ENCODE measurements around the gene SBNO2. TPM values are rescaled to one million over a fixed set of nuclear protein-coding genes. Genes with fewer than 3 reads are reported as not detected.
A peak's percentile ranks its signal among the peaks of the same experiment; 100 is the strongest.

The SBNO2 gene
- polyA plus RNA-seq, 1 of the 3 experiments (the other 2 are of a cell fraction): 18.3 TPM

DNA sequence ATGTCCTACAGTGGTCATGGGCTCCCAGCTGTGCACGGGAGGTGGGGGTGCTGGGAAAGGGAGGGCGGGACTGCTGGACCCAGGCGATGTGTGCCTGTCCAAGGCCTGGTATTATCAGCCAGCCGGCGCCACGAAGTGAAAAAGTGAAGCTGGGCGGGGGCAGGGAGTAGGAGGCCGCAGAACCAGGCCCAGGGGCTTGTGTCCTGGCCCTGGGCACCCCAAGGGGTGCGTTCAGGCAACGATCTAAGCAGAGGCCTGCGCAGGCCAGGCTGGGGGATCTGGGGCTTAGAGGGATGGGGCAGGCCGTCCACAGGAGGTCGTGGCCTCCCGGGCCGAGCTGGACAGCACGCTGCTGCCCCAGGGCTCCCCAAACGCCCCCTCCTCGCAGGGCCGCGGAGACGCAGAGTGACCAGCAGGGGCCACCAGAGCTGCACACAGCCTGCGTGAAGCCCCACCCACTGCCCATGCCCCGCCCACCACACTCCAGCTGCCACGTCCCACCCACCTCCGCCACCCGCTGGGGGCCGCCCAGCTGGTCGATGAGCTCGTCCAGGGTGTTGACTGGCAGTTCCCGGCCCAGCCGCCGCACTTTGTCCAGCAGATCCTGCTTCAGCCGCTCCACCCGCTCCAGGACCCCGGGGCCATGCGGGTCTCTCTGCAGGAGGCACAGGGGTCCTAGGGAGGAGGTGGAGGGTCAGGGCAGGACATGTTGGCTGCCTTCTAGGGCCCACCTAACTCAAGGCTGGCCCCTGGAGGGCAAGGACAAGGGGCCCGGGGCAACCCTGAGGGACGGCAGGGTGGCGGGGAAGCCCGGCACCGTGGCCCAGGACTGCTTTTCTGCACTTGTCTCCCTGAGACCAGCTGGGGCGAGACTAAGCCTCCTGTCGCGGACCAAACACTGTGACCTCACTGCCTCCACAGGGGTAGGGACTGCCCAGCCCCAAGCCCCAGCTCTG, 60.8 kb downstream of the SBNO2 start (continued):
- TF ChIP-seq, protein P1, sequence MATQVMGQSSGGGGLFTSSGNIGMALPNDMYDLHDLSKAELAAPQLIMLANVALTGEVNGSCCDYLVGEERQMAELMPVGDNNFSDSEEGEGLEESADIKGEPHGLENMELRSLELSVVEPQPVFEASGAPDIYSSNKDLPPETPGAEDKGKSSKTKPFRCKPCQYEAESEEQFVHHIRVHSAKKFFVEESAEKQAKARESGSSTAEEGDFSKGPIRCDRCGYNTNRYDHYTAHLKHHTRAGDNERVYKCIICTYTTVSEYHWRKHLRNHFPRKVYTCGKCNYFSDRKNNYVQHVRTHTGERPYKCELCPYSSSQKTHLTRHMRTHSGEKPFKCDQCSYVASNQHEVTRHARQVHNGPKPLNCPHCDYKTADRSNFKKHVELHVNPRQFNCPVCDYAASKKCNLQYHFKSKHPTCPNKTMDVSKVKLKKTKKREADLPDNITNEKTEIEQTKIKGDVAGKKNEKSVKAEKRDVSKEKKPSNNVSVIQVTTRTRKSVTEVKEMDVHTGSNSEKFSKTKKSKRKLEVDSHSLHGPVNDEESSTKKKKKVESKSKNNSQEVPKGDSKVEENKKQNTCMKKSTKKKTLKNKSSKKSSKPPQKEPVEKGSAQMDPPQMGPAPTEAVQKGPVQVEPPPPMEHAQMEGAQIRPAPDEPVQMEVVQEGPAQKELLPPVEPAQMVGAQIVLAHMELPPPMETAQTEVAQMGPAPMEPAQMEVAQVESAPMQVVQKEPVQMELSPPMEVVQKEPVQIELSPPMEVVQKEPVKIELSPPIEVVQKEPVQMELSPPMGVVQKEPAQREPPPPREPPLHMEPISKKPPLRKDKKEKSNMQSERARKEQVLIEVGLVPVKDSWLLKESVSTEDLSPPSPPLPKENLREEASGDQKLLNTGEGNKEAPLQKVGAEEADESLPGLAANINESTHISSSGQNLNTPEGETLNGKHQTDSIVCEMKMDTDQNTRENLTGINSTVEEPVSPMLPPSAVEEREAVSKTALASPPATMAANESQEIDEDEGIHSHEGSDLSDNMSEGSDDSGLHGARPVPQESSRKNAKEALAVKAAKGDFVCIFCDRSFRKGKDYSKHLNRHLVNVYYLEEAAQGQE (IDR thresholded peaks at IDR 0.05; ENCODE audit: low read depth, low read length): no peak
- TF ChIP-seq, protein P2, sequence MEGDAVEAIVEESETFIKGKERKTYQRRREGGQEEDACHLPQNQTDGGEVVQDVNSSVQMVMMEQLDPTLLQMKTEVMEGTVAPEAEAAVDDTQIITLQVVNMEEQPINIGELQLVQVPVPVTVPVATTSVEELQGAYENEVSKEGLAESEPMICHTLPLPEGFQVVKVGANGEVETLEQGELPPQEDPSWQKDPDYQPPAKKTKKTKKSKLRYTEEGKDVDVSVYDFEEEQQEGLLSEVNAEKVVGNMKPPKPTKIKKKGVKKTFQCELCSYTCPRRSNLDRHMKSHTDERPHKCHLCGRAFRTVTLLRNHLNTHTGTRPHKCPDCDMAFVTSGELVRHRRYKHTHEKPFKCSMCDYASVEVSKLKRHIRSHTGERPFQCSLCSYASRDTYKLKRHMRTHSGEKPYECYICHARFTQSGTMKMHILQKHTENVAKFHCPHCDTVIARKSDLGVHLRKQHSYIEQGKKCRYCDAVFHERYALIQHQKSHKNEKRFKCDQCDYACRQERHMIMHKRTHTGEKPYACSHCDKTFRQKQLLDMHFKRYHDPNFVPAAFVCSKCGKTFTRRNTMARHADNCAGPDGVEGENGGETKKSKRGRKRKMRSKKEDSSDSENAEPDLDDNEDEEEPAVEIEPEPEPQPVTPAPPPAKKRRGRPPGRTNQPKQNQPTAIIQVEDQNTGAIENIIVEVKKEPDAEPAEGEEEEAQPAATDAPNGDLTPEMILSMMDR (IDR thresholded peaks at IDR 0.05): peak; percentile 84
- TF ChIP-seq SMC3 (IDR thresholded peaks at IDR 0.05; ENCODE audit: low read depth, low read length) (peak; percentile 77), NFIC (IDR thresholded peaks at IDR 0.05; ENCODE audit: borderline replicate concordance) (no peak), FOSL2 (IDR thresholded peaks at IDR 0.05; ENCODE audit: borderline replicate concordance, low read depth) (no peak), GABPA (IDR thresholded peaks at IDR 0.05; ENCODE audit: low read depth) (no peak), TEAD4 (IDR thresholded peaks at IDR 0.05; ENCODE audit: borderline replicate concordance, insufficient read depth) (no peak), MEF2A (IDR thresholded peaks at IDR 0.05; ENCODE audit: borderline replicate concordance, low read depth) (no peak), TCF12 (IDR thresholded peaks at IDR 0.05) (no peak), NRF1 (IDR thresholded peaks at IDR 0.05; ENCODE audit: low read depth, low read length) (no peak), RXRA (IDR thresholded peaks at IDR 0.05; ENCODE audit: borderline replicate concordance, low read depth) (no peak), TAF1 (IDR thresholded peaks at IDR 0.05; ENCODE audit: borderline replicate concordance, low read depth, low read length) (no peak), CHD2 (IDR thresholded peaks at IDR 0.05; ENCODE audit: low read length, partially characterized antibody) (peak; percentile 15), YY1 (IDR thresholded peaks at IDR 0.05; ENCODE audit: low read depth) (no peak), RAD21 (IDR thresholded peaks at IDR 0.05; ENCODE audit: low read length) (peak; percentile 78), MXI1 (IDR thresholded peaks at IDR 0.05; ENCODE audit: low read depth, low read length) (peak; percentile 33; the same call in 1 of the 2 replicates), SIN3A (IDR thresholded peaks at IDR 0.05; ENCODE audit: borderline replicate concordance, low read depth, low read length) (peak; percentile 79), GATA2 (CRISPR knock-in tag; IDR thresholded peaks at IDR 0.05) (no peak), EZH2phosphoT487 (IDR thresholded peaks at IDR 0.05; ENCODE audit: borderline replicate concordance, low read depth) (no peak), FOXM1 (IDR thresholded peaks at IDR 0.05; ENCODE audit: low read depth) (no peak)
- TF ChIP-seq, protein P3, sequence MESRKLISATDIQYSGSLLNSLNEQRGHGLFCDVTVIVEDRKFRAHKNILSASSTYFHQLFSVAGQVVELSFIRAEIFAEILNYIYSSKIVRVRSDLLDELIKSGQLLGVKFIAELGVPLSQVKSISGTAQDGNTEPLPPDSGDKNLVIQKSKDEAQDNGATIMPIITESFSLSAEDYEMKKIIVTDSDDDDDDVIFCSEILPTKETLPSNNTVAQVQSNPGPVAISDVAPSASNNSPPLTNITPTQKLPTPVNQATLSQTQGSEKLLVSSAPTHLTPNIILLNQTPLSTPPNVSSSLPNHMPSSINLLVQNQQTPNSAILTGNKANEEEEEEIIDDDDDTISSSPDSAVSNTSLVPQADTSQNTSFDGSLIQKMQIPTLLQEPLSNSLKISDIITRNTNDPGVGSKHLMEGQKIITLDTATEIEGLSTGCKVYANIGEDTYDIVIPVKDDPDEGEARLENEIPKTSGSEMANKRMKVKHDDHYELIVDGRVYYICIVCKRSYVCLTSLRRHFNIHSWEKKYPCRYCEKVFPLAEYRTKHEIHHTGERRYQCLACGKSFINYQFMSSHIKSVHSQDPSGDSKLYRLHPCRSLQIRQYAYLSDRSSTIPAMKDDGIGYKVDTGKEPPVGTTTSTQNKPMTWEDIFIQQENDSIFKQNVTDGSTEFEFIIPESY (IDR thresholded peaks at IDR 0.05; ENCODE audit: borderline replicate concordance, low read depth): no peak
- TF ChIP-seq, protein P4, sequence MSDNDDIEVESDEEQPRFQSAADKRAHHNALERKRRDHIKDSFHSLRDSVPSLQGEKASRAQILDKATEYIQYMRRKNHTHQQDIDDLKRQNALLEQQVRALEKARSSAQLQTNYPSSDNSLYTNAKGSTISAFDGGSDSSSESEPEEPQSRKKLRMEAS (IDR thresholded peaks at IDR 0.05; ENCODE audit: low read depth): no peak

Measured in SK-N-SH (cell line).